Right lobe of liver (tissue), 6 donors: ENCODE measurements around the gene AHI1. TPM values are rescaled to one million over a fixed set of nuclear protein-coding genes. Genes with fewer than 3 reads are reported as not detected.
A peak's percentile ranks its signal among the peaks of the same experiment; 100 is the strongest.

Source experiments
- ATAC-seq, 4 donors: fragments of 200-7000 bp; cut with Tn5 transposase; one replicate each; pipeline ENCODE4 v1.9.1; 2020; ENCODE audit warnings: mild to moderate bottlenecking in 4 of 4, moderate library complexity in 4 of 4
- DNase-seq, 3 donors: peaks; one replicate each; pipeline ENCODE4 v3.0.0-alpha.2; 2020
- H3K27ac ChIP-seq, 3 donors: fragments of 200-600 bp; one replicate each; pipeline ENCODE4 v1.8.0; 2022
- H3K27me3 ChIP-seq, 2 donors: fragments of 200-600 bp; one replicate each; pipeline ENCODE4 v1.8.0; 2022
- H3K36me3 ChIP-seq, 4 donors: fragments of 200-600 bp; sonication (generic) in 1 of 4; one replicate each; pipeline versions ENCODE4 v1.5.1 to v1.8.0; 2017 to 2022; ENCODE audit warnings: control low read depth in 1 of 4
- H3K4me1 ChIP-seq, 4 donors: fragments of 200-600 bp; sonication (generic) in 1 of 4; one replicate each; pipeline versions ENCODE4 v1.5.1 to v1.8.0; 2017 to 2022; ENCODE audit warnings: control low read depth in 1 of 4
- H3K4me3 ChIP-seq, 3 donors: fragments of 200-600 bp; one replicate each; pipeline ENCODE4 v1.8.0; 2022
- H3K9me3 ChIP-seq, 4 donors: fragments of 200-600 bp; sonication (generic) in 1 of 4; one replicate each; pipeline versions ENCODE4 v1.5.1 to v1.8.0; 2017 to 2022; ENCODE audit warnings: control low read depth in 1 of 4
- CTCF ChIP-seq, 4 donors: fragments of 200-600 bp in 3 of 4; fragments of 450-650 bp in 1 of 4; IDR thresholded peaks; one replicate each; pipeline versions ENCODE4 v1.5.1 to v1.8.0; 2016 to 2022; ENCODE audit warnings: antibody characterized with exemption in 4 of 4, mild to moderate bottlenecking in 2 of 4
- POLR2A ChIP-seq: fragments of 450-650 bp; IDR thresholded peaks from one replicate; pipeline ENCODE4 v1.6.1; 2017; ENCODE audit warnings: antibody characterized with exemption, mild to moderate bottlenecking
- WGBS: methylation state at CpG from one replicate; pipeline ENCODE4 v1.1.6; 2018; ENCODE audit warnings: low coverage, low lambda C conversion rate; ENCODE audit not compliant: insufficient coverage; ENCODE audit errors: missing lambda C conversion rate; 5-methylcytosine and 5-hydroxymethylcytosine counted together
- intact Hi-C, 2 donors: fragments of 100-400 bp; cut with DNase I; formaldehyde crosslinking; loops; one replicate each; pipeline versions ENCODE4 v1.11.2 to v1.14.1; 2022
- total RNA-seq, 6 experiments: library from RNA; depleted of rRNA in 2 of 6; stranded (reverse); fragments of >200 nt in 2 of 6; fragmentation: NEBNext Ultra II Directional in 3 of 6; extraction: Animal tissue kit (Norgen Biotek cat#: 25700) in 3 of 6; gene quantifications; one replicate each; pipeline versions ENCODE4 v1.1.0 to v1.2.4, GENCODE V29; 2016 to 2023
- donor health status: DM: no; HTN: yes; CAD: no.
- donor health status: DM: no; HTN: no; CAD: no.
- donor health status: DM: no; HTN: no; CAD: no.
- donor health status: DM: no; HTN: yes; CAD: no.
- donor health status: DM: no; HTN: yes; CAD: no.

Gene AHI1
- total RNA-seq, 6 experiments from 2014 or later: 4.7 to 9.2 (median 8.0) TPM

DNA sequence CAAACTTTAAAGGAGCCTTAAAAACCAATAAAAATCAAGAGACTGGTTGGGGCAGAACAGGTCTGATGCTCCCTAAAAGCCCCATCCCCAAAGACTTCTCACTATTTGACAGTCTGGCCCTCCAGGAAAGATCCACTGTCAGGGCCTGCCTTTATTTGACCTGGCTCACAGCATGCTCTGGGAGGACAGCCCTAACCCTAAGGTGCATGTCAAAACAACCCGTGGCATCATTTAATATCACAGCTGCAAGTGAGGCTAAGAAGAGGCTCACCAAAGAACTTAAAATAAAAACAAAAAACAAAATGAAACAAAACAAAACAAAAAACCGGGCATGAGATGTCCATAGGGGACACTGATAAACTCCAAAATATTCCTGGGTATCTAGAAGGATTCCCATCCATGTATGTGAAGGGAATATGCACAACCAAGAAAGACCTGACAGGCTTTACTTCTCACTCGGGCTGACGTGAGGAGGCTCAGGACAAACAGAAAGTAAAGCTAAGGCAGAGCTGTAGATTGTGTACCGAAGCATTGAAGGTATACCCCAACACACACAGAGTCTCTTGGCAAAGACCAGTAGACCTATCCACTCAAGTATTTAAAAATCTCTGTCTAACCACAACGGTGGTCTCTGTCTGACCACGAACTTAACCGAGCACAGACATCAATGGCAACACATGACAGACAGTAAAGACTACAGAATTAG, 57.3 kb downstream of the AHI1 start:
- WGBS: 70% methylated on average over 8 of the region's 8 CpGs
- TF ChIP-seq POLR2A (no peak), CTCF (IDR thresholded peaks at IDR 0.05) (no peak)
- ATAC-seq (no peak), DNase-seq (no peak)
- Histone ChIP-seq H3K36me3 (no peaks in the 10 kb centered on the region), H3K4me1 (no peaks in the 10 kb centered on the region), H3K27me3 (no peaks in the 10 kb centered on the region), H3K4me3 (no peak overlapping the region), H3K27ac (no peak overlapping the region), H3K9me3 (no peaks in the 10 kb centered on the region)
- intact Hi-C loops: no loop called here

GRCh38 chr6:135439549-135439948, 58.0 kb downstream of the AHI1 start:
- no peak for DNase-seq
- 68% methylated on average over 4 of the region's 4 CpGs for WGBS
- H3K9me3 ChIP-seq: no peaks in the 10 kb centered on the region
- H3K4me1 ChIP-seq: no peaks in the 10 kb centered on the region
- intact Hi-C loops: no loop called here
- H3K4me3 ChIP-seq: no peak overlapping the region
- no peak for TF ChIP-seq POLR2A
- TF ChIP-seq CTCF (IDR thresholded peaks at IDR 0.05): no peak
- H3K36me3 ChIP-seq: no peaks in the 10 kb centered on the region
- no peaks in the 10 kb centered on the region for H3K27me3 ChIP-seq
- no peak for ATAC-seq
- no peak overlapping the region for H3K27ac ChIP-seq

DNA sequence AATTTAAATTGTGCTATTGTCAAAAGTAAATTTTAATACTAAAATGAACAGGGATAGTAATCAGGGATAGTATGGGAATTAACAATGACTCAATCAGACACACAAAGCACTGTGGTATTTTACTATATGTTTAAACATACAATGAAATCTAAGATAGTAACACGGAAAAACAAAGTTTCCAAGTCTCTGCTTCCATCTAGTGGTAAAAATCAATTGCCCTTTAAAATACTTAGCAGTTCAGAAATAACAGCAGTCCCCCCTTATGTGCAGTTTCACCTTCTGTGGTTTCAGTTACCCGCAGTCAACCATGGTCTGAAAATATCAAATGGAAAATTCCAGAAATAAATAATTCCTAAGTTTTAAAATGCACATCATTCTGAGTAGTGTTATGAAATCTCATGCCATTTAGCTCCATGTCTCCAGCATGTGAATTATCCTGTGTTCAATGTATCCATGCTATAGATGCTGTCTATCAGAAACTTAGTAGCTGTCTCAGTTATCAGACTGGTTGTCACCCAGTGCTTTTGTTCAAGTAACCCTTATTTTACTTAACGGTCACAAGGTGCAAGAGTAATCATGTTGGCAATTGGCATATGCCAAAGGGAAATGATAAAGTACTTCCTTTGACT, 58.5 kb downstream of the AHI1 start:
- 56% methylated on average over 3 of the region's 3 CpGs for WGBS
- intact Hi-C loops: no loop called here
- Histone ChIP-seq H3K27ac (no peak overlapping the region), H3K4me3 (no peak overlapping the region), H3K9me3 (no peaks in the 10 kb centered on the region), H3K4me1 (no peaks in the 10 kb centered on the region), H3K36me3 (no peaks in the 10 kb centered on the region), H3K27me3 (no peaks in the 10 kb centered on the region)
- no peak for DNase-seq
- peak; percentile 9 to 50 (median 37) for TF ChIP-seq CTCF (IDR thresholded peaks at IDR 0.05)
- TF ChIP-seq POLR2A: no peak
- ATAC-seq: peak in 1 of 4 donors; percentile 28

GRCh38 chr6:135434991-135435390, 62.5 kb downstream of the AHI1 start:
- no peaks in the 10 kb centered on the region for H3K36me3 ChIP-seq
- H3K4me3 ChIP-seq: no peak overlapping the region
- intact Hi-C loops: no loop called here
- TF ChIP-seq CTCF (IDR thresholded peaks at IDR 0.05) (no peak), POLR2A (no peak)
- DNase-seq (no peak), ATAC-seq (no peak)
- no peaks in the 10 kb centered on the region for H3K9me3 ChIP-seq
- no peaks in the 10 kb centered on the region for H3K4me1 ChIP-seq
- no peaks in the 10 kb centered on the region for H3K27me3 ChIP-seq
- no peak overlapping the region for H3K27ac ChIP-seq
